Measurements from ENCODE around the gene ADARB2.

Gene ADARB2

GRCh38 chr10:1609648-1609970 is 127.7 kb downstream of the ADARB2 start:
- no peak for DNase-seq

GRCh38 chr10:1608851-1609647 is 128.3 kb downstream of the ADARB2 start:
- DNase-seq, result no peak

GRCh38 chr10:1608408-1608807 is 128.9 kb downstream of the ADARB2 start:
- no peak for DNase-seq

GRCh38 chr10:1607466-1607865 is 129.9 kb downstream of the ADARB2 start:
- DNase-seq, result no peak

- DNase-seq, result no peak
Measured at GRCh38 chr10:1605999-1606940, 131.1 kb downstream of the ADARB2 start.

GRCh38 chr10:1605121-1605520 is 132.2 kb downstream of the ADARB2 start:
- no peak for DNase-seq

- no peak for DNase-seq
Measured at GRCh38 chr10:1604246-1604645, 133.1 kb downstream of the ADARB2 start.

GRCh38 chr10:1603181-1603580 is 134.1 kb downstream of the ADARB2 start:
- DNase-seq, result no peak

- DNase-seq, result no peak
Measured at GRCh38 chr10:1602037-1602484, 135.3 kb downstream of the ADARB2 start.

- DNase-seq, result no peak
Measured at GRCh38 chr10:1601406-1601805, 135.9 kb downstream of the ADARB2 start.

GRCh38 chr10:1600861-1601260 is 136.5 kb downstream of the ADARB2 start:
- no peak for DNase-seq

GRCh38 chr10:1598393-1599153 is 138.8 kb downstream of the ADARB2 start:
- DNase-seq, result no peak

GRCh38 chr10:1597370-1598146 is 139.8 kb downstream of the ADARB2 start:
- DNase-seq, result no peak

- no peak for DNase-seq
Measured at GRCh38 chr10:1596482-1597099, 140.7 kb downstream of the ADARB2 start.

- DNase-seq, result no peak
Measured at GRCh38 chr10:1595726-1596125, 141.6 kb downstream of the ADARB2 start.

- no peak for DNase-seq
Measured at GRCh38 chr10:1595242-1595600, 142.1 kb downstream of the ADARB2 start.

GRCh38 chr10:1594372-1595241 is 142.7 kb downstream of the ADARB2 start:
- no peak for DNase-seq

GRCh38 chr10:1591742-1592141 is 145.6 kb downstream of the ADARB2 start:
- no peak for DNase-seq

GRCh38 chr10:1591045-1591444 is 146.3 kb downstream of the ADARB2 start:
- no peak for DNase-seq

GRCh38 chr10:1589257-1589656 is 148.1 kb downstream of the ADARB2 start:
- no peak for DNase-seq

- DNase-seq, result no peak
Measured at GRCh38 chr10:1582739-1583138, 154.6 kb downstream of the ADARB2 start.

Measured in hippocampal formation (tissue), 2 donors.